ENCODE results near the gene CAMK1D. TPM values are rescaled to one million over a fixed set of nuclear protein-coding genes. Genes with fewer than 3 reads are reported as not detected.

CAMK1D gene
- polyA plus RNA-seq, 1 of the 3 experiments (the other 2 are of a cell fraction): 4.1 TPM

GRCh38 chr10:12511651-12512050 lies 162.3 kb downstream of the CAMK1D start:
- H3K9ac ChIP-seq: no peak overlapping the region
- no peaks in the 10 kb centered on the region for H3K27me3 ChIP-seq (ENCODE audit: insufficient read depth)
- no peaks in the 10 kb centered on the region for H3K9me3 ChIP-seq
- ChIA-PET POLR2A (no interaction called here), CTCF (no interaction called here)
- no peak for DNase-seq
- no peaks in the 10 kb centered on the region for H3K36me3 ChIP-seq (replicated peaks in 1 of 2; ENCODE audit: control insufficient read depth in 1 of 2, insufficient read depth in 2 of 2, low read length in 1 of 2)
- WGBS (ENCODE audit: low lambda C conversion rate): 93% methylated on average over 6 of the region's 9 CpGs
- H3F3A ChIP-seq (replicated peaks; ENCODE audit: insufficient read depth): no peaks in the 10 kb centered on the region
- no peak overlapping the region for H3K4me2 ChIP-seq
- no peaks in the 10 kb centered on the region for H3K9me2 ChIP-seq
- H3K27ac ChIP-seq (ENCODE audit: low read depth in 2 of 2, low read length in 1 of 2): no peak overlapping the region
- no peak overlapping the region for H3K4me3 ChIP-seq (ENCODE audit: low read depth in 2 of 2, low read length in 1 of 2)
- peaks cover 0 to 6% of the 10 kb centered on the region in 2 experiments; a peak in 3 of 4 replicates for H3K4me1 ChIP-seq (ENCODE audit: control insufficient read depth in 1 of 2, insufficient read depth in 2 of 2, low read depth in 1 of 2, low read length in 1 of 2)
- TF ChIP-seq GATA2 (CRISPR knock-in tag; IDR thresholded peaks at IDR 0.05): no peak
- no peak for TF ChIP-seq TCF12 (IDR thresholded peaks at IDR 0.05)
- TF ChIP-seq MXI1 (IDR thresholded peaks at IDR 0.05; ENCODE audit: low read depth, low read length): no peak
- TF ChIP-seq FOXJ3 (CRISPR knock-in tag; IDR thresholded peaks at IDR 0.05): no peak
- no peak for TF ChIP-seq USF2 (IDR thresholded peaks at IDR 0.05; ENCODE audit: borderline replicate concordance, low read depth, low read length)
- no peak for TF ChIP-seq RXRA (IDR thresholded peaks at IDR 0.05; ENCODE audit: borderline replicate concordance, low read depth)
- no peak for TF ChIP-seq USF1 (IDR thresholded peaks at IDR 0.05; ENCODE audit: borderline replicate concordance, low read depth)
- no peak for TF ChIP-seq EP300 (IDR thresholded peaks at IDR 0.05; ENCODE audit: borderline replicate concordance in 1 of 2, low read depth in 1 of 2, low read length in 1 of 2)
- no peak for TF ChIP-seq REST (IDR thresholded peaks at IDR 0.05; ENCODE audit: low read depth, low read length)
- TF ChIP-seq NRF1 (IDR thresholded peaks at IDR 0.05; ENCODE audit: low read depth, low read length): no peak
- no peak for TF ChIP-seq IRF3 (IDR thresholded peaks at IDR 0.05; ENCODE audit: low read depth, low read length)
- TF ChIP-seq CTCF (IDR thresholded peaks at IDR 0.05): no peak
- no peak for TF ChIP-seq MEF2A (IDR thresholded peaks at IDR 0.05; ENCODE audit: borderline replicate concordance, low read depth)
- no peak for TF ChIP-seq POLR2AphosphoS5 (IDR thresholded peaks at IDR 0.05; ENCODE audit: low read depth, low read length)
- no peak overlapping the region for H2AFZ ChIP-seq (ENCODE audit: low read depth)
- H4K20me1 ChIP-seq (ENCODE audit: insufficient read depth): no peaks in the 10 kb centered on the region
- no peaks in the 10 kb centered on the region for H3K79me2 ChIP-seq (ENCODE audit: insufficient read depth)

Measured in SK-N-SH (cell line).